GM10847 (cell line): Measurements from ENCODE around the gene HS3ST6.

ENCODE experiments used
- POLR2A ChIP-seq: IDR thresholded peaks from 2 replicates; pipeline ENCODE4 v1.6.1; 2011; ENCODE audit not compliant: insufficient read length; ENCODE audit errors: extremely low read depth

Gene HS3ST6

DNA sequence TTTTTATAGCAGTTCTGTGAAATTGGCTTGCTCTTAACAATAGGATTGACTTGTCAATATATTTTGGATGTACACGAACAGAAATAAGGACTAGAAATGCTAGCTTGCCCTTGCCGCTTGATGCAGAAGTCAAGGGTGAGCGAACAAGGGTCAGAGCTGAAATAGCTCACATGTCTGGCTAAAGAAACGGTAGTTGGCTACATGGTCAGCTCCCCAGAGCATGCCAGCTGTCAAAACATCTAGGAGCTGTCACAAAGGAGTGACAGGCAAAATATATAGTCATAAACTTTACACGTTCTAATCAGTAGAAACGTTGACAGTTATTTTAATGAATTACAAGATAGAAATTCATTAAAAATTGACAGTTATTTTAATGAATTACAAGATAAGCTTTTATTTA lies 43.4 kb downstream of the HS3ST6 start:
- no peak for TF ChIP-seq POLR2A

DNA sequence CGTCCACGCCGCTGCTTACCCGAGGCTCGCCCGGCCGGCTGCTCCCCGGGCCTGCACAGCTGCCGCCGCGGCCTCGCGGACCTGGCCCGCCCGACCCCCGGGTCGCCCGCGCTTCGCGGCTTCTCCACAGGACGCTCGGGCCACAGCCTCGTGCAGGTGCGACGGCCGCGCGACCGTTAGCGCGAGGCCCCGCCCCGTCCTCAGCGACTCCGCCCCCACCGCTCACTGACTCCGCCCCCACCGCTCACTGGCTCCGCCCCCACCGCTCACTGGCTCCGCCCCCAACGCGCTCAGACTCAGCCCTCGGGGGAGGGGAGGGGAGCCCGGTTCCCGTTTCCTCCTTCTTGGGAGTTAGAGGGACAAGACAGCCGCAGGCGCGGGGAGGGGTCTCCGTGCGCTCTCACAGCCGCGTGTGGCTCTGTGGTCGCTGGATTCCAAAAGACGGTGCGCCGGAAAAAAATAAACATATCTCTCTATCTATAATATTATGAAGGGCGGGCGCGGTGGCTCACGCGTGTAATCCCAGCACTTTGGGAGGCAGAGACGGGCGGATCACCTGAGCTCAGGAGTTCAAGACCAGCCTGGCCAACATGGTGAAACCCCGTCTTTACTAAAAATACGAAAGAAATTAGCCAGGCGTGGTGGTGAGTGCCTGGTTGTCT lies 46.1 kb downstream of the HS3ST6 start, which contains the start of gene MEIOB:
Gene MEIOB (minus strand): TSS at position 191 of the 662 bp plus-strand sequence. CDS start 3,989 bp downstream, outside the sequence.
- TF ChIP-seq POLR2A: no peak

DNA sequence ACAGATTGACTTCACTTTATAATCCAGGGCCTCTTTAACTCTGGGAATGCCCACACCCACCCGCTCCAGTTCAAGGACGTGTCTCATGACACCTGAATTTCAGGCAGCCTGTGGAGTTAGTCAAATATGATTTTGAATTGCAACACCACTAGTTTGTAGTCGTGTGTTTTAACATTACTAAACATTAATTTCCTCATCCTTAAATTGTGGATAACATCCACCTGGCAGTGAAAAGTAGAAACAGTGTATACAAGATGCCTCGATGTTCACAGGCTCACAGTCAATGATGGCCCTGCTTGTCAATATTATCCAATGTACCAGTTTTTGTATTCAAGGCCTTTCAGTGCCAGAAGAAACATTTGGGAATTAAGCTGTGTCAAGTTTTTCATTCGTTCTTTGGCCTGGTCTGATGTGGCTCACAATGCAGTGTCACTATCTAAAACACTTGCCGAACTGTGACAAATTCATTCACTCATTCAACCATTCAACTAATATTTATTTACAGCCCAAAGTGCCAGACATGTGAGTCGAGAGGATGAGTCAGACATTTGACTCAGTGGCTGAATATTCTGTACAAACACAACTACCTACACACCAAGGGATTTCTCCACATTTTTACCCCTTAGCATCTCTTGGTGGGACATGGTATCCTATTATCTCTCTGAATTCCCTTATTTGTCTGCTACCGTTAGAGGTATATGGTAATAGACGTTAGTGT lies 47.7 kb downstream of the HS3ST6 start:
- no peak for TF ChIP-seq POLR2A

DNA sequence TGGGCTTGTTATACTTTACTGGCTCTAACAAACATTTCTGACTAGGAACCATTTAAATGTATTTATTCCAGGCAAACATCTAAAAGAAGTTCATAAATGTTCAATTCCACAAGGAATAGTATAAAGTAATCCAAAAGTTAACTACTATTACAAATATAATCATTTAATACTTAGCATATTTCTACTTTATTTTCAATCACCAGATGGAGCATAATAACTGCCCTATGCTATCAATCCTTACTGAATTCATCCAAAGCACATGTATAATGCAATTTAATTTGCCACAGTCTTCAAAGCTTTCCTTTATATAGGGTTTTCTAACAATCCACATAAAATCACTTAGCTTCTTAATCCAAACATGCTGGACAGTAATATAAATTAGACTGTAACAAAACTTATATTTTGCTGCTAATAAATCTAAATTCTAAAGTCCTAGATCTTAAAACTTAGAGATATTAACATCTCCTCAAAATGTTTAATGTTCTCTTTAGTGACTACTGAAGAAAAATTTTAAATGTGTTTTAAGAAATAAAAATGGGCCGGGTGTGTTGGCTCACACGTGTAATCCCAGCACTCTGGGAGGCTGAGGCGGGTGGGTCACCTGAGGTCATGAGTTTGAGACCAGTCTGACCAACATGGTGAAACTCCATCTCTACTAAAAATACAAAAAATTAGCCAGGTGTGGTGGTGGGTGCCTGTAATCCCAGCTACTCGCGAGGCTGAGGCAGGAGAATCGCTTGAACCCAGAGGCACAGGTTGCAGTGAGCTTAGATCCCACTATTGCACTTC lies 52.1 kb downstream of the HS3ST6 start:
- TF ChIP-seq POLR2A: no peak

DNA sequence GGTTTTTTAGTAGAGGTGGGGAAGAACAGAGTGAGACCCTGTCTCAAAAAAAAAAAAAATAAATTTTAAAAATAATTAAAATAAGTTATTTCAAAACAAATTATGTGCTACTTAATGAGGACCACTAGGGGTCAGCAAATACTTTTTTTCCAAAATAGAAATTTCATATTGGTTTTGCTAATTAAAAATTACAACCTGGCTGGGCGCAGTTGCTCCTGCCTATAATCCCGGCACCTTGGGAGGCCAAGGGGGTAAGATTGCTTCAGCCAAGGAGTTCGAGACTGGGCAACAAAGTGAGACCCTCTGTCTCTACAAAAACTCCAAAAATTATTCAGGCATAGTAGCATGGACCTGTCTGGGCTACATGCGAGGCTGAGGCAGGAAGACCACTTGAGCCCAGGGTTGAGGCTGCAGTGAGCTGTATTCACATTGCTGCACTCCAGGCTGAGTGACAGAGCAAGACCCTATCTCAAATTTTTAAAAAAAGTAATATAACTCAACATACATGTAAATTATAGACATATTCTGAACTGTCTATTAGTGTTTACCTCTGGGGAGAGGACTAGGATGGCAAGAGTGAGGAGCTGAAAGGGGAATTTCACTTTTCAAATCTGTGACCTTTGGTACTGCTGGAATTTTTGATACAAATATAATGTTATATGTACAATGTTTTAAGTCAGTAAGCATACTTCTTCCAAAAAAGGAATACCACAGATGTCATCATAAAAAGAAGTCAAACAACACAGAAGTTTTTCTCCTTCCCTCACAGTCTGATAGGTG lies 54.3 kb downstream of the HS3ST6 start:
- no peak for TF ChIP-seq POLR2A

DNA sequence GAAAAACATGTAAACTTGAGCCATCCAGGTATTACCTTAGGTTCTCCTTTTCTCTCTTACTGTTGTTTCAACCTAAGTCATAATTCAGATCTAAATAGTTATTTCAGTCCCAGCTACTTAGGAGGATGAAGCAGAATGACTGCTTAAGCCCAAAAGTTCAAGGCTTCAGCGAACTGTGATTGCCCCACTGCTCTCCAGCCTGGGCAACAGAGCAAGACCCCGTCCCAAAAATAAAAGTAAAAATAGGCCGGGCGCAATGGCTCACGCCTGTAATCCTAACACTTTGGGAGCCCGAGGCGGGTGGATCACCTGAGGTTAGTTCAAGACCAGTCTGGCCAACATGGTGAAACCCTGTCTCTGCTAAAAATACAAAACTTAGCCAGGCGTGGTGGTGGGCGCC lies 55.8 kb downstream of the HS3ST6 start:
- no peak for TF ChIP-seq POLR2A

DNA sequence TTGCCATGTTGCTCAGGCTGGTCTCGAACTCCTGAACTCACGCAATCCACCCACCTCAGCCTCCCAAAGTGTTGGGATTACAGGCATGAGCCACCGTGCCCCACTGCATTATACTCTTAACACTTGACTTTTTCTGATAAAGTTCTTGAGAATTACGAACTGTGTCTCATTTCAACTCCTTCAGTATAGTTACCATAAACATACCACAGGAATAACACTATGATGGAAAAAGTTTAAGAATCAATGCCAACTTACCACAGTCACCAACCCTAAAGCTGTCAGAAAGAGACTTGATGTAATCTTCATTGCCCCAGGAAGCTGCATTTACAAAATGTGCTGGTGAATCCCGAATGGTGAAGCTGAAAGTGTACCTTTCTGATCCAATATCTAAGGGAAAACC lies 56.5 kb downstream of the HS3ST6 start:
- TF ChIP-seq POLR2A: no peak
